ENCODE results near the gene GABBR2.

Gene GABBR2

DNA sequence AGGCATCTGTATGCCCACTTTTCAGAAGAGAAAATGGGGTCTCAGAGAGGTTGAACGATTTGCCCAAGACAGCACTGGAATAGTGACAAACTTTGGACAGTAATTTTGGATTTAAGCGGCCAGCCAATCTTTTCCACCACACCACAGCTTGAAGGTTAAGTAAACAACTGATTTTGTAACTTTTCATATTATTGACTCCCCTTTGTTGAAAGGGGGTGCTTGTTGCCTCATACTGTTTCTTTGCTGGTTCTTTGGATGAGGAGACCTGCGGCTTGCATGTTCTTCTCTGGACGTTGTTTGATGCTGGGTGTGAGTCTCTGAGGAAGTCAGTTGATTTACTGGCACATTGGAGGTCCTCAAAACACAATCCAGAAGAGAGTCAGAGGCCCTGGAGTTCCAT lies 11.7 kb upstream of the GABBR2 start:
- ATAC-seq (no peak), DNase-seq (no peak)

DNA sequence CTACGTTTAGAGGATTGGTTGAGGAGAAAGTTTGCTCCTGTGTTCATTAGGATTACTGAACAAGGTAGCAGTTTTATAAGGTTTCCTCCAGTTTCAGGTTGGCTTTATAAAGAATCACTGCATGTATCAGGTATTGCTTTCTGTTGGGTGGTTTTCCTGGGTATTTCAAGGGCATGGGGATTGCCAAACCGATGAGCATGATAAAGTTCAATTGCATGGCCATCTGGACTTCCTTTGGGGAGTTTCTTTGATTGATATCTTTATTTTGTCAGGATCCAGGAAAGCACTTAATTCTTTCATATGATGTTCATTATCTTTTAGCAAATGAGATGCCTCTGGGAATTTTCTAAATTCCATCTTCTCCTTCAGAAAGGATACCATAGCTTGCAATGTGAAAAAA lies 10.3 kb upstream of the GABBR2 start:
- DNase-seq (no peak), ATAC-seq (no peak)

DNA sequence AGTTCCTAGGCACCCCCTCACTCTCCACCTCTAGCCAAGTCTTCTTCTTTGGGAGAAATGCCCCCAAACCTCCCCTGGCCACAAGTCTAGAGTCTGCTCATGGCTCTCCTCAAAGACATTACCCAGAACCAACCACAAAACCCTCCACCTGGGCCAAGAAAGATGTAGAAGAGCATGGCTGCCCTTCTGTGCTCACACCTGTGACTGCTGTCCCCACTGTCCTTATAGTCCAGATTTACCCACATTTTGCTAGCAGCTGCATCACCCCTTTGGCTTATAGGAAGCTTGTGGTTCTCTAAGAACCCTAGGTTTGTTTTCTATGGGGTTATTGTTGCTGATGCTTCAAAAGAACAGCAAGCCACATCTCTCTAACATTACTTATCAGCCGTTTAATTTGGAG lies 6.1 kb upstream of the GABBR2 start:
- ATAC-seq (no peak), DNase-seq (no peak)

DNA sequence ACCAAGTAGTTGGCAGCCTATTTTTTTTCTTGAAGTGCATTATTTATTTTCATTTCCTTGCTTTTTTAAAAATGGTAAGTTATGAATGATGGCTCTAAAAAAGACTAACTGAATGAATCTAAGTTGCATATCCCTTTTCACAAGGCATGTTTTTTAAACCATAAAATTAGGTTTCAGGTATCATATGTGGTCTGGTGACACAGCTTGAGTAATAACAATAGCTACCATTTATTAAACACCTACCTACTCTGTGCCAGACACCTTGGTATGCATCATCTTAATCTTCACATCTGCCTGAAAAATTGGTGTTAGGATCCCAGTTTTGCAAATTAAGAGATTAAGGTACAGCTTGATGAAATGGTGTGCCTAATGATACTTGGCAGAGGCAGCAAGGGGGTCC lies 4.3 kb upstream of the GABBR2 start:
- DNase-seq: no peak
- no peak for ATAC-seq

DNA sequence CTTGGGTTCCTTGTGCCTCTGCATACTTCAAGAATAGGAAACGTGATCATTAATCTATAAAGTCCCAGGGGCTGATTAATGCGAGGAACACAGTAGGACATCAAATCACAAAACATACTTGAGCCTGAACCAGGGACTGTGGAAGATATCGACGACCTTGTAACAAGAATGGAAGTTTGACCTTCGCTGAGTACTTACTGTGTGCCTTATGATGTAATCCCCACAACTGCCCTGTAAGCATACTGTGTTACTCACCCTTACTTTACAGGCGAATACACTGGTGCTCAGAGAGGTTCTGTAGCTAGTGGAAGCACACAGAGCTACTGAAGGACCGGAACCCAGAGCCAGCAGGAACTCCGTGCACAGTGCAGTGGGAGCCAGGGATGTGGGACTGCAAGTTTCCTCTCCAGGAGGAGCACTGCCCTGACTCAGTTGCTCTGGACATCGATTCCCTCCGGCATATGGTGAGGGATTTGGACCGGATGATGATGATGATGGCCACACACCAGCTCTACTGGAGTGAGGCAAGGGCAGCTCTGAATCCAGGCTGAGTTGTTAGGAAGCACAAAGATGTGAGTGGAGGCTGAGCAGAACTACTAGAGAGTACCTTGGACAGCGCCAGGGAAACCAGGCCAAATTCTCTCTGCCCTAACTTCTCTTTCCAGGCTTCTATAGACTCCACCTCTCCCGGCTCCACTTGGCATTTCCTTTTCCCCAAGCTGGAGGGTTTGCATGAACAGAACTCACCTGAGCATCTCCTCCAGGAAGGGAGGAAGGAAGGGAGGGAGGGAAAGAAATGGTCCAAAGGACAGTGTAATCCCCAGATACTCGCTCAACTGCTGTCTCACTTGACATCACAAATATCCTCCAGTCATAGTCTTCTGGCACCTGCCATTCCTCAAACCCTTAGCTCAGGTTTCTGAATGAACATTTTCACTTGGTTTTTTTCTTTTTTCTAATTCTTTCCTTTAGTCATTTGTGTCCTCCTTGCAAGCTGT lies 1.5 kb upstream of the GABBR2 start:
- no peak for DNase-seq

DNA sequence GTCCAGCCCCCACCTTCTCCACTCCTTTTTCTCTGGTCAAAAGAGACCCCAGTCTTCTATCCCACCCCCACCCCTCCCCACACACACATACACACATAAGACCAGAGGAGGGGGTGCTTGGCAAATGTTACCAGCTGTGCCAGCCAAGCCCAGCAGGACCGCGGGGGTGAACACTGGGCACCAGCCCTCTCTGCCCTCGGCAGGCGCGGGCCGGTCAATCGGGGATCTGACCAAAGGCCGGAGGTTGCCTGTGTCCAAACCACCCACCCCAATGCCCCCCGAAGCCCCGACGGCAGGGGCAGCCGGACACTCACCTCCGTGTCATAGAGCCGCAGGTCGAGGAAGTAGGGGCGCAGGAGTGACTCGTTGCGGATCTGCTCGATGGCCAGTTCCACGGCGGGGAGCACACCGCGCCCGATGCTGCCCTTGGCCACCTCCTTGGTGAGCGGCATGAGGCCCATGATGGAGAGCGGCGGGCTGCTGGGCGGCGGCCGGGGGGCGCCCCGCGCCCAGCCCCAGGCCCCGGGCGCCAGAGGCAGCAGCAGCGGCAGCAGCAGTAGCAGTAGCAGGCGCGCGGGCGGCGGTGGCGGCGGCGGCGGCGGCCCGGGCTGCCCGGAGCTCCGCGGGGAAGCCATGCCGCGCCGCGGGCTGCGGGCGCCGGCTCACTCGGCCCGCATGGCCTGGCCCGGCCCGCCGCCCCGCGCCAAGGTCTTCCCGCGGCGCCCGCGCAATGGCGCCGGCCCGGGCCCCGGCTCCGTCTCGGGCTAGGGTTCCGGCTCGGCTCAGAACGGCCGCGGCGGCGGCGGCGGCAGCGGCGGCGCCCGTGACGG lies 417 bp downstream of the GABBR2 start:
- DNase-seq (no peak), ATAC-seq (no peak)

More for the DNA sequence above, 1.5 kb upstream of the GABBR2 start:
- no peak for ATAC-seq

DNA sequence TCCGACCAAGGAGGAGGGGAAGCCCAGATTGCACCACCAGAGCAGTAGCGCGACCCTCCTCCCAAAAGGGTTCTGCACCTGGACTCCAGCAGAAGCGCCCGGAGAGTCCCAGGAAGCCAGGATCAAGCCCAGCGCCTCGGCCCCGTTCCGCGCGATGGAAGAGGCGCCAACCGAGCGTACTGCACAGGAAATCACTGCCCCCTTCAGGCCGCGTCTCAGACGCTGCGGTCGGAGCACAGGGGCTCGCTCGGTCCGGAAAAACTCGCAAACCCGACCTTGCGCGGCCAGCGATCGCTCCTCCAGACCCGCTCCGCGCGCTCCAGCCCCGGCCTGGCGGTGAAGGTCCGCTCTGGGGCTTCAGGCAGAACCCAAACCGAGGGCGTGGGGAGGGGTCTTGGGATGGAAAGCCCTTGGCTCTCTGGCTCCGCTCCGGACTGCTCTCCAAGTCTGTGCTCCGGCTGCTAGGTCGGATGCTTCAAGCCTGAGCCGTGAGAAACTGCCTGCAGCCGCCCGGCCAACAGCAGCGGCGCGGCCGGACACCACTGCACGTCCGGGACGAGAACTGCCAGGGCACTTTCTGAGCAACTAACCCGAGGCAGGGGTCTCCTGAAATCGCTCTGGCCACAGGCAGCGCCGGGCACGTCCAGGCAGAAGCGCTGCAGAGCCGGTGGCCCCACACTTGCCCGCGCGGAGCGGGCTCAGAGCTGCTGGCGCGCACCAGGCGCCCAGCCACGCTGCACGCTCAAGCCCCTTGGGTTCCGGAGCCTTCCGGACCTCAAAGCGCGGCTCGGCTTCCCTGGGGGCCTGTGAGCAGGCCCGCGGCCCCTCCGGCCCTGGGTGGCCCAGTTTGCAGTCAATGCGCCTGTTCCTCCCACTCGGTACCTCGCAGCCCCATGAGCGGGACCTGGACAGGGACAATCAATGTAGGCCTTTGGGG lies 1.3 kb downstream of the GABBR2 start:
- peak; percentile 14 for ATAC-seq

DNA sequence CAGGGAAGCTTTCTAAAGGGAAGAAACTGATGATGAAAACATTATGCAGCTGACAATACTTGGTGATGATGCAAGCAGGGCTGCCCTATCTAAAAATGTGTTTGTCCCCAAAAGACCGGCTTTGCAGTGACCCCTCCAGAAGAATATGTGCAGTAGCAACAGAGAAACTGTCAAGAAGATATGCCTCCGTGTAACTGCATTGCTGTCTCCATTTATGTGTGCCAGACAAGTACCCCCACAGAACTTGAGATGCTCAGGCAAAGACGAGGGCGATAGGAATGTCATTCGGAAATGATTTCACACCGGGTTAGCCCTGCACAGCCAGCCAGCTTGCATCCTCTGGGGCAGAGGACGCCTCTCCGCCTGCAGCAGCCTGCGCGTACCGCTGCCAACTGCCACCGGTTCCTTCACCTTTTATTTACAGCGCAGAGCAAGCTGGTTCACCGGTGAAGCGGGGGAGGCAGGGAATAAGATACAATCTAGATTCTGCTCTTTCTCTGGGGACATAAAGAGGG lies 2.0 kb downstream of the GABBR2 start:
- DNase-seq: no peak
- no peak for ATAC-seq

More for the DNA sequence above, 1.3 kb downstream of the GABBR2 start:
- peak; percentile 44 for DNase-seq

DNA sequence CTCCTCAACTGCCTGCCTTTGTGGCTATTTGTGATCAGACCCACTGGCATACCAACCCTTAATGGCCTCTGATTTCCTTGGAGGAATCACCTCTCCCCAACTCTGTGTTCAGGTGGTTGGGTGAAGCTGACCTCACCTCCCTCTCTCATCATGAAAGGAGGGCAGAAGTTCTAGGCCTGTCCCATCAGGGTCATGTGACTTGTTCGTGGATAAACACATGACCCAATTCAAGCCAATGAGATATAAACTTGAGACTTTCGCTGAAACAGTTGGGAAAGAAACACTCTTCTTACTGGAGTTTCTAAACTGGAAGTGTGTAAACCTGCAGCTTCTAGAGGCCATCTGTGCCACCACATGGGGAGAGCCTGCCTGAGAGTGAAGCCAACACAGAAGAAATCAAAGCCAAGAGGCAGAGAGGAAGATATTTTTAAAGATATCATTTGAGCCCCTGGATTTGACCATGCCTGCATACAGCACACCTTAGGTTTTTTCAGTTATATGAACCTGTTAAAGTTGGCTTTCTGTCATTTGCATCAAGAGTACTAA lies 5.8 kb downstream of the GABBR2 start:
- DNase-seq: no peak
- ATAC-seq: no peak

DNA sequence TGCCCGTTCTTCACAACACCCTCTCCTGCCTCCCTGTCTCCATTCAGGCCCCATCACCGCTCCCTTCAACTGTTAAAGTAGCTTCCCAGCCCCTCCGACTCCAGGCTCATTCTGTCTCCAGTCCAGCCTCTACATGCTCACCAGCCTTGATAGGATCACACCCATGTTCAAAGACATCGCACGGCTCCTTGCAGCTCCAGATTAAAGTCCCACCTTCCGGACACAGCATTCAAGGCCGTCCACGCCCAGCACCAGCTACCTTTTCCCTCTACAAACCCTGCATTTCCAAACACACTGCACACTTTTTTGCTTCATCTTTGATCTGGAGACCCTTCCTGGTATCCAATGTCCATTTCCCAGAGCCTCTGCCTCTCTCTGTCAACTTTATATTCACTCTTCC lies 6.4 kb downstream of the GABBR2 start:
- no peak for ATAC-seq

DNA sequence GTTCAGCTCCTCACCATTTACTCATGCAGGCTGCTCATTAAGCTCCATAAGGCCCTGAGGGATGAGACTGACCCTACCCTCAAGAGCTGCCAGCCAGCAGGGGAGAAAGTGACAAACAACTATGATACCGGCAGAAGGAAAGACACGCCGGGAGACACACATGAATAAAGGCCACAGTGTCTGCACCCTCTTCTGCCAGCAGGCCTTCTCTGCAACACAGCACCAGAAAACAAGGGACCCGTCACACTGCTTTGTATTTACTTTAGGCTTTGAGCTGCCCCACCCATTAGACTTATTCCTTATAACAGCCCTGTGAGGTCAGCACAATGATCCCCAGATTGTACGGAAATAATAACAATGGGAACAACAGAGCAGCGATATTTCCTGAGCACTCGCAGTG lies 7.2 kb downstream of the GABBR2 start:
- DNase-seq (no peak), ATAC-seq (no peak)

More for the DNA sequence above, 6.4 kb downstream of the GABBR2 start:
- no peak for DNase-seq

DNA sequence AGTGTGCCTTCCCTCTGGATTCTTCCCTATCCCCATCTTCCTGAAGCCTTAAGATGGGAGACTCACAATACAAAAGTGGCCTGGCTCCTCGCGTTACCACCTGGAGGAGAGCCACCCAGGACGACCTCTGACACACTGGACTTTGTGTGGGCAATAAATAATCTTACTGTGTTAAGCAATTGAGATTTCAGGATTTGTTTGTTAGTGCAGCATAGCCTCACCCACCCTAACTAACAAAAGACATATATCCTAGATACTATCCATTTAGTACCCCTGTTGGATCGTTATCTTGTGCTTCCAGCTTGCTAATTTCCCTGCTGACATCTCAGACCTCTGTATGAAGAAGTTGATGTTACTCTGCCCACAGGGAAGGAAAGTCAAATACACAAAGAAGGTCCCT lies 7.9 kb downstream of the GABBR2 start:
- no peak for DNase-seq
- ATAC-seq: no peak

DNA sequence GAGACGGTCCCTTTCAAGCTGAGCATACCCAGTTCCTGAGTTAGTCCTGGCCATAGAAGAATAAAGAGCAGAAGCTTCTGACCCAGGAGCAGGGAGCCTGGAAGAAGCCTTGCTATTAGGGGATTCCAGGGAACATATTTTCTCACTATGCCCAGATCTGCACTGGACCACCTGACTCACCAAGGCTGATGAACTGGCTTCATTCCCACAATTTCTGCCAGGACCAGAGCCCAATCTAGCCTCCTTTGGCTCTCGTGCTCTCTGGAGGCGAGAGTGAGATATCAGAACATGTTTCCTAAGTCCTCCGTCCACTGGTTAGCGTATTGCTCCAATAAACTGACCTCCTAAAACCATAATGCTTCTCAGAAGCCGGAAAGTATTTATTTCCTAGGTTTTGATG lies 9.9 kb downstream of the GABBR2 start:
- ATAC-seq (no peak), DNase-seq (no peak)

DNA sequence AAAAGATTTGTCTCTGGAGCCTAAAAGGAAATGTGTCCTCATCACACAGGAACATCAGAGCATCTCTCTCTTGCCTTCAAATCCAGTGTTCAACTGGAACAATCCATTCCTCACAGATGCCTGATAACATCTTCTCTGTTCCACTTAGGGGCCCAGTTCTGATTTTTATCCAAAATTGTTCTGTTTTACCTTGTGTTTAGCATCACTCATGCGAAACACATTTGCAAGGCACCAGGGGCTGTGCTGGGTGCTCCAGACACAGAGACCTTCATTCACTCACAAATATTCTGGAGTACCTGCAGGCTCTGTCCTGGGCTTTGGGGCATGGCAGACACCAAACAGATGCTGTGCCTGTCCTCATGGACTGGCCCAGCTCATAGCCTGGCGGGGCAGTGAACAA lies 13.8 kb downstream of the GABBR2 start:
- DNase-seq: no peak
- no peak for ATAC-seq

DNA sequence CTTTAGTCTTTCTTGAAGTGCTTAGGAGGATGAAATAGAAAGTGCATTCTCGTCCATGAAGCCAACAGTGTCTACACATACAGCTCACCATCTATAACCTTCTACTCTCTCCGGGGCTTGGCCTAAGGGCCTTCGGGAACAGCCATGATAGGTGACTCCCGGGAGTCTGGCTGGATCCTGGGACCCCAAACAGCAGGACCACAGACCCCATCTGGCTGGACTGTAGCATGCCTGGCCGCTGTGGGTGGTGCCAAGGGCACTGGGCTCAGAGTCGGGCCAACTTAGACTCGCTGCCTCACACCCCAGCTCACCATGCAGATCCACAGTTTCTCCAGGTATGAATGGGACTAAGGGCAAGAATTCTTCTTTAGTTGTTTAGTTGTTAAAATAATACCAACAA lies 16.3 kb downstream of the GABBR2 start:
- ATAC-seq (no peak), DNase-seq (no peak)

DNA sequence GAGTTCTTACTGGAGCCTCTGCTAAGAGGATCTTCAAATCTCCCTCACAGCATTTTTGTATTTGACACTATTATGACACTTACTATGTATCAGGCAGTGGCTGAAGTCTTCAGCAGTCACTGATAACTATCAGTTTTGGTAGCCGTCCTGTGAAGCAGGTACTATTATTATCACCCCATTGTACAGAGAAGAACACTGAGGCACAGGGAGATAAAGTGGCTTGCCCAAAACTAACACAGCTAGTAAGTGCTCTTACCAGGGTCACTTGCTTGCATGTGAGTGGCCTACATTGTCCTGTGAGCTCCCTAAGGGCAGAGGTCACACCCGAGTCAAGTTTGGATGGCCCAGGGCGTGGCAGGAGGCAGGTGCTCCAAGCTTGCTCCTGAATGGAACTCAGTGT lies 16.8 kb downstream of the GABBR2 start:
- ATAC-seq: no peak
- no peak for DNase-seq

DNA sequence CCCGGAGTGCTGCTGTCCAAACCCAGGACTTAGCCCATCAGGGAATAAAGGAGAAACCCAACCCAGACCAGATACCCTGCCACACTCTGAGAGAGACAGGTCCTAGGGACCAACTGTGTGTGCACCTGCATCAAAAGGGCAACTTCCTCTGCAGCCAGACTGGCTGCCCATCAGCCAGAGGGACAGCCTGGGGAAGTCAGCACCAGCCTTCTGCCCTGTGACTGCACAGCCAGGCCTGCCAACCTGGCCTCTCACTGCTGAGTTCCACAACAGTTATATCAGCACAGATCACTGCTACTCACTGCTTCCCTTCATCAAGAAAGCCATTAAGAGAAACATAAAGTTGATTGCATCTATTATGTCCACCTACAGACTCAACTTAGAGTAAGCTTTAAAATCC lies 18.0 kb downstream of the GABBR2 start:
- DNase-seq: no peak
- no peak for ATAC-seq

DNA sequence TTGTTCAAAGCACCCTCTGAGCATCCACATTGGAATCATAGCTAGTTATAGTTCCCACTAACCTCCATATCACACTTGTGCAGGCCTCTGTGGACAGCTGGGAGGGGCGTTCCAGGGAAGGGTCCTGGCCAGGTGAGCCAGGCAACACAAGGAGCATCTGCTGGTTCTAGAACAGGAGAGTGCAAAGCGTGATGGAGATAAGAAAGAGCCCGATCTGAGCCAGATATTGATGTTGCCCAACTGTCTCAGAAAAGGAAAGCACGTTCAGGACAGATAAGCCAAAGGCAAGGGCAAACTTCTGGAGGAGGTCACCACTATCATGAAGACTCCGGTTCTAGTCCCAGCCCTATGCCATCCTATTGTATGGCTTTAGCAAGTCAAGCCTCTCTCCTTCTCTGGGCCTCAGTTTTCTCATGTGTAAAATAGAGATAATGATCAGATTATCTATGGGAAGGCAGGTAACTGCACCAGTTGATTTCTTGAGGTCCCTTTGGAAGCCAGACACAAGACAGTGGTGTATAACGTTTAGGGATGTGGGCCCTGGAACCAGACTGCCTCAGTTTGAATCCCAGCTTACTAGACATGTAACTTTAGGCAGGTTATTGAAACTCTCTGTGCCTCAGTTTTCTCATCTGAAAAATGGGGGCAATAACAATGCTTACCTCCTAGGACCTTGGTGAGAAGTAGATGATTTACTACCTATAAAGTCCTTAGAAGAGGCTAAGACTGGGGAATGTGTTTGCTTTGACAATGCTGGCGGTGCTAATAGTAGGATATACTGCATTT lies 19.8 kb downstream of the GABBR2 start:
- DNase-seq (no peak), ATAC-seq (no peak)

DNA sequence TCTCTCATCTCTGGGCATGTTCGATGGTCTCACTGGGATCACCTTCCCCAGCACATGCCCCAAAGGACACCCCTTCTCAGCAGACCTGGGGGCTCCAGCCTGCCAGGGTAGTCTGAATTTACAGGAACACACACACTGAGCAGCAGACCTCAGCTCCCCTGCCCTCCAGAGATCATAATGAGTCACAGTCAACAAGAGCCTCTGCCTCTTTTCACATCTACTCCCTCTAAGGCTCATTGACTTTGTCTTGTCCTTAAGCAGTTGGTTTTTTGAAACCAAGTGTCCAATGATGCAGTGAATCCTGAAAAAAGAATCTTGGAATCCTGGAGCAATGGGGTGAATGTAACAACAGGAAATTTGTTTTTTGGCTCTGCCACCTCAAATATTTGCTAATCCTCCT lies 20.8 kb downstream of the GABBR2 start:
- no peak for DNase-seq
- ATAC-seq: no peak

DNA sequence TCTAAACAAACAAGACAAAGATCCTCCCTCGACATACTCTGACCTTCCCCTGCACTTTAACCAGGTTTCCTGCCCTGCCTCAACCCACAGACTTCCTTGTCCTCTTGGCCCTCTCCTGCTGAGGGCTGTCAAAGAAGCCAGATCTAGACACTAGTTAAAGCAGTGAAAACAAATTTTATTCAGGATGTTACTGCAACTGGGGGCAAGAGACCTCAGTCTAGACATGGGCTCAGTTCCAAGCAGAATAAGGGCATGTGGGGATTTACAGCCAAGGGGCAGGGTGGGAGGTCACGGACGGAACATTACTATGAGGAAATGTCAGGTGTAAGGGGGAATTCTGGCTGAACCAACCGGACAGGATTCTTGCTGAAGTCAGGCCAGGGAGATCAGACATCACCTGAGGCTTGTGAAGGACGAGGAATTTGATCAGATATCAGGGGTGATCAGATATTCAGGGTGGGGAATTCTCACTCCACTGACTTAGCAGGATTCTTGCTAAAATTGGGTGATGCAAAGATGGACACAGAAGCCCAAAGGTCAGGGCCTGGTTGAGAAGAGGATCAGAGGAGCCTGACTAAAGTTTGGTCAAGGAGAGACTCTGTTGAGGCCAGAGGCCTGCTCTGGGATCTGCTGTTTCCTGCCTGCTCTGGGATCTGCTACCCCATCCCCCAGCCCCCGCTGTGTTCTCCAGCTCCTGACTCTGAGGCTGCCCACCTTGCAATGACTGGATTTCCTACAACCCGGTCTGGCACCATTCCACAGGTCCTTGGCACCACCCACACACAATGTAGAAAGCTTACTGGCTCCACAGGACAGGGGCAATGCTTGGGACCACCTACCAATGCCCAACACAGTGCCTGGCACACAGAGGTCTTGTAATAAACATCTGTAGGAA lies 21.5 kb downstream of the GABBR2 start:
- no peak for DNase-seq
- no peak for ATAC-seq

Data from stimulated activated naive CD8-positive, alpha-beta T cell treated with anti-CD3 and anti-CD28 coated beads, Interleukin-15, Interleukin-2, amounts not matched to agents 100 U/mL and 50 U/mL, for 24 hours (primary cell).